Measurements from ENCODE around the gene PSPH.

DNA sequence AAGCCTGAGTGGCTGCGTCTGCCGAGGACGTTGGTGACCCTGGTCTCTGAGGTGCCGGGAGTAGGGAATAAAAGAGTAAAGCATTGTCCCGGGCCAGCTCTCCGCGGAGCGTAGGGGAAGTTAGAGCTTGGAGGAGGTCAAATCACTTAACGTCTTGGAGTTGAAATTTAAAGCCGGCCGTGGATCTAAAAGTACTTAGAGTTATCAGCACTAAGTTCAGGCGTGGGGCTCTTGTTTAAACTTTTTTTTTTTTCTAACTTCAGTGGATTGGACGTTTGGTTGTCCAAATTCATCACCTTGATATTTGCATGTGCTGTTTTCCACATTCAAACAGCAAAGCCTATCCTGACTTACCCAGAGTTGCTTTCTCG, 86.2 kb downstream of the PSPH start:
- TF ChIP-seq, protein P1, sequence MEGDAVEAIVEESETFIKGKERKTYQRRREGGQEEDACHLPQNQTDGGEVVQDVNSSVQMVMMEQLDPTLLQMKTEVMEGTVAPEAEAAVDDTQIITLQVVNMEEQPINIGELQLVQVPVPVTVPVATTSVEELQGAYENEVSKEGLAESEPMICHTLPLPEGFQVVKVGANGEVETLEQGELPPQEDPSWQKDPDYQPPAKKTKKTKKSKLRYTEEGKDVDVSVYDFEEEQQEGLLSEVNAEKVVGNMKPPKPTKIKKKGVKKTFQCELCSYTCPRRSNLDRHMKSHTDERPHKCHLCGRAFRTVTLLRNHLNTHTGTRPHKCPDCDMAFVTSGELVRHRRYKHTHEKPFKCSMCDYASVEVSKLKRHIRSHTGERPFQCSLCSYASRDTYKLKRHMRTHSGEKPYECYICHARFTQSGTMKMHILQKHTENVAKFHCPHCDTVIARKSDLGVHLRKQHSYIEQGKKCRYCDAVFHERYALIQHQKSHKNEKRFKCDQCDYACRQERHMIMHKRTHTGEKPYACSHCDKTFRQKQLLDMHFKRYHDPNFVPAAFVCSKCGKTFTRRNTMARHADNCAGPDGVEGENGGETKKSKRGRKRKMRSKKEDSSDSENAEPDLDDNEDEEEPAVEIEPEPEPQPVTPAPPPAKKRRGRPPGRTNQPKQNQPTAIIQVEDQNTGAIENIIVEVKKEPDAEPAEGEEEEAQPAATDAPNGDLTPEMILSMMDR (IDR thresholded peaks at IDR 0.05) = no peak
- TF ChIP-seq SIN3A (IDR thresholded peaks at IDR 0.05; ENCODE audit: borderline replicate concordance, insufficient read depth, low read depth, low read length) (no peak; the same call in 1 of the 2 replicates), REST (IDR thresholded peaks at IDR 0.05; ENCODE audit: insufficient read depth in 1 of 2, low read depth in 2 of 2, low read length in 1 of 2) (no peak), POLR2AphosphoS5 (IDR thresholded peaks at IDR 0.05; ENCODE audit: low read depth, low read length) (no peak; the same call in 1 of the 2 replicates), TCF7L2 (IDR thresholded peaks at IDR 0.05; ENCODE audit: low read depth, low read length) (no peak)
